H4 (cell line): ENCODE results near the gene ZNF664. TPM values are rescaled to one million over a fixed set of nuclear protein-coding genes. Genes with fewer than 3 reads are reported as not detected.

Source experiments
- DNase-seq: peaks from one replicate; pipeline ENCODE4 v3.0.0-alpha.2; 2015; ENCODE audit warnings: low spot score
- total RNA-seq: library from RNA; depleted of rRNA; stranded (reverse); fragments of >200 nt; shearing (Covaris generic); gene quantifications from 2 replicates; pipeline ENCODE4 v1.2.3, GENCODE V29; 2014

ZNF664 gene
- total RNA-seq, 1 experiment from 2014 or later: 48.6 TPM

- DNase-seq: no peak
These were observed 17.5 kb downstream of the ZNF664 start for GRCh38 chr12:123990511-123990910.

- no peak for DNase-seq
These were observed 18.4 kb downstream of the ZNF664 start for GRCh38 chr12:123991372-123991951.

- no peak for DNase-seq
These were observed 19.3 kb downstream of the ZNF664 start for GRCh38 chr12:123992118-123992825.

GRCh38 chr12:123995023-123995748 lies 22.2 kb downstream of the ZNF664 start:
- DNase-seq: no peak

- DNase-seq: no peak
These were observed 23.6 kb downstream of the ZNF664 start for GRCh38 chr12:123996581-123996980.

- DNase-seq: no peak
These were observed 24.2 kb downstream of the ZNF664 start for GRCh38 chr12:123997033-123997822.

- no peak for DNase-seq
These were observed 24.9 kb downstream of the ZNF664 start for GRCh38 chr12:123997908-123998307.

- DNase-seq: no peak
These were observed 25.5 kb downstream of the ZNF664 start for GRCh38 chr12:123998344-123998990.

- no peak for DNase-seq
These were observed 26.0 kb downstream of the ZNF664 start for GRCh38 chr12:123998991-123999359.

GRCh38 chr12:124000111-124000510 lies 27.1 kb downstream of the ZNF664 start:
- DNase-seq: no peak

GRCh38 chr12:124001343-124001742 lies 28.3 kb downstream of the ZNF664 start:
- no peak for DNase-seq

- DNase-seq: no peak
These were observed 29.1 kb downstream of the ZNF664 start for GRCh38 chr12:124002021-124002644.

- DNase-seq: no peak
These were observed 29.6 kb downstream of the ZNF664 start for GRCh38 chr12:124002654-124003053.

- DNase-seq: no peak
These were observed 31.3 kb downstream of the ZNF664 start for GRCh38 chr12:124004233-124004875.

- DNase-seq: no peak
These were observed 33.2 kb downstream of the ZNF664 start for GRCh38 chr12:124006085-124006845.

- DNase-seq: no peak
These were observed 34.1 kb downstream of the ZNF664 start for GRCh38 chr12:124006846-124007713.

GRCh38 chr12:124007826-124008570 lies 35.0 kb downstream of the ZNF664 start:
- DNase-seq: no peak

- no peak for DNase-seq
These were observed 35.6 kb downstream of the ZNF664 start for GRCh38 chr12:124008595-124008994.
